Gastrocnemius medialis (tissue), 4 donors: ENCODE results near the gene ITGB2. TPM values are rescaled to one million over a fixed set of nuclear protein-coding genes. Genes with fewer than 3 reads are reported as not detected.

ENCODE experiments used
- ATAC-seq, 2 donors: fragments of 150-250 bp; one replicate each; pipeline ENCODE4 v1.9.1; 2016
- DNase-seq, 2 donors: peaks; one replicate each; pipeline ENCODE4 v3.0.0-alpha.2; 2019
- H3K27ac ChIP-seq, 4 donors: fragments of 200-600 bp; sonication (generic); 1 replicate in 1 of 4; 2 replicates in 3 of 4; pipeline ENCODE4 v1.5.1; 2016 to 2018; ENCODE audit warnings: mild to moderate bottlenecking in 2 of 4, moderate library complexity in 1 of 4
- H3K27me3 ChIP-seq, 3 donors: fragments of 200-600 bp; sonication (generic) in 2 of 3; 1 replicate in 1 of 3; 2 replicates in 2 of 3; pipeline versions ENCODE4 v1.5.1 to v1.6.0; 2016 to 2019; ENCODE audit warnings: mild to moderate bottlenecking in 1 of 3, moderate library complexity in 1 of 3
- H3K36me3 ChIP-seq, 2 donors: fragments of 200-600 bp; sonication (generic) in 1 of 2; one replicate each; pipeline ENCODE4 v1.5.1; 2017 to 2018
- H3K4me1 ChIP-seq, 2 donors: fragments of 200-600 bp; sonication (generic) in 1 of 2; one replicate each; pipeline ENCODE4 v1.5.1; 2016 to 2017; ENCODE audit warnings: mild to moderate bottlenecking in 2 of 2
- H3K4me3 ChIP-seq, 4 donors: fragments of 200-600 bp; sonication (generic) in 3 of 4; 1 replicate in 1 of 4; 2 replicates in 3 of 4; pipeline ENCODE4 v1.5.1; 2016 to 2019; ENCODE audit warnings: mild to moderate bottlenecking in 2 of 4
- H3K9me3 ChIP-seq, 3 donors: fragments of 200-600 bp; sonication (generic) in 2 of 3; 1 replicate in 1 of 3; 2 replicates in 2 of 3; pipeline ENCODE4 v1.5.1; 2016 to 2019
- CTCF ChIP-seq, 5 experiments: fragments of 450-650 bp in 3 of 5; fragments of 200-600 bp in 2 of 5; sonication (generic) in 2 of 5; IDR thresholded peaks in 4 of 5; conservative IDR thresholded peaks in 1 of 5; 1 replicate in 4 of 5; 2 replicates in 1 of 5; pipeline ENCODE4 v1.5.1; 2016 to 2019; ENCODE audit warnings: antibody characterized with exemption in 5 of 5, mild to moderate bottlenecking in 3 of 5, moderate library complexity in 3 of 5
- POLR2A ChIP-seq, 2 donors: fragments of 450-650 bp; IDR thresholded peaks; one replicate each; pipeline ENCODE4 v1.6.1; 2017; ENCODE audit warnings: antibody characterized with exemption in 2 of 2, mild to moderate bottlenecking in 2 of 2, moderate library complexity in 2 of 2
- in situ Hi-C, 4 donors: fragments of 200-750 bp; cut with MboI; loops; one replicate each; pipeline versions ENCODE4 v1.15.0 to v1.8.0; 2017; ENCODE audit warnings: low sequenced_read_pairs in 4 of 4
- intact Hi-C: fragments of 100-400 bp; cut with DNase I; formaldehyde crosslinking; loops from one replicate; pipeline ENCODE4 v1.15.1; 2023; ENCODE audit warnings: low total_unique reads
- total RNA-seq, 4 donors: library from RNA; depleted of rRNA; stranded (reverse); fragments of >200 nt; gene quantifications; one replicate each; pipeline versions ENCODE4 v1.1.0 to v1.2.3, GENCODE V29; 2016

The ITGB2 gene
- total RNA-seq, 4 donors from 2014 or later, result 10.9 to 41.7 (median 27.4) TPM

GRCh38 chr21:44890338-44890931, 30.3 kb downstream of the ITGB2 start:
- DNase-seq, result no peak

GRCh38 chr21:44889625-44890337, 30.9 kb downstream of the ITGB2 start:
- no peaks in the 10 kb centered on the region for H3K36me3 ChIP-seq
- H3K4me3 ChIP-seq, result no peak overlapping the region
- H3K27ac ChIP-seq, result no peak overlapping the region
- intact Hi-C loops (no loop called here), in situ Hi-C loops (loop anchor here in 1 of 4 donors (10.0 kb wide), 1 partner anchor 95 kb away; no protein-coding TSS in a partner anchor)
- TF ChIP-seq POLR2A (IDR thresholded peaks at IDR 0.05), result no peak
- TF ChIP-seq CTCF (IDR thresholded peaks at IDR 0.05 in 4 of 5, conservative IDR thresholded peaks at IDR 0.05 in 1 of 5), result no peak
- no peak for ATAC-seq
- H3K4me1 ChIP-seq, result no peaks in the 10 kb centered on the region
- no peaks in the 10 kb centered on the region for H3K9me3 ChIP-seq
- peaks cover 0 to 8% (median 2%) of the 10 kb centered on the region in 3 donors for H3K27me3 ChIP-seq
- DNase-seq, result no peak

More at GRCh38 chr21:44890338-44890931, 30.3 kb downstream of the ITGB2 start:
- intact Hi-C loops (no loop called here), in situ Hi-C loops (no loop called here)
- ATAC-seq, result no peak
- Histone ChIP-seq H3K27me3 (peaks cover 0 to 8% (median 2%) of the 10 kb centered on the region in 3 donors), H3K27ac (no peak overlapping the region), H3K9me3 (no peaks in the 10 kb centered on the region), H3K4me3 (no peak overlapping the region), H3K36me3 (no peaks in the 10 kb centered on the region), H3K4me1 (no peaks in the 10 kb centered on the region)
- no peak for TF ChIP-seq POLR2A (IDR thresholded peaks at IDR 0.05)
- TF ChIP-seq CTCF (IDR thresholded peaks at IDR 0.05 in 4 of 5, conservative IDR thresholded peaks at IDR 0.05 in 1 of 5), result no peak

- intact Hi-C loops (no loop called here), in situ Hi-C loops (loop anchor here in 1 of 4 donors (10.0 kb wide), 1 partner anchor 94 kb away; no protein-coding TSS in a partner anchor)
- DNase-seq (no peak), ATAC-seq (no peak)
- Histone ChIP-seq H3K4me1 (no peaks in the 10 kb centered on the region), H3K27me3 (peaks cover 0 to 8% (median 2%) of the 10 kb centered on the region in 3 donors), H3K4me3 (no peak overlapping the region), H3K9me3 (no peaks in the 10 kb centered on the region), H3K36me3 (no peaks in the 10 kb centered on the region), H3K27ac (no peak overlapping the region)
- TF ChIP-seq CTCF (IDR thresholded peaks at IDR 0.05 in 4 of 5, conservative IDR thresholded peaks at IDR 0.05 in 1 of 5) (no peak), POLR2A (IDR thresholded peaks at IDR 0.05) (no peak)
Measured at GRCh38 chr21:44888581-44889550, 31.8 kb downstream of the ITGB2 start.

- Histone ChIP-seq H3K4me1 (no peaks in the 10 kb centered on the region), H3K27ac (no peak overlapping the region), H3K4me3 (no peak overlapping the region), H3K27me3 (peaks cover 0 to 8% (median 2%) of the 10 kb centered on the region in 3 donors), H3K36me3 (no peaks in the 10 kb centered on the region), H3K9me3 (no peaks in the 10 kb centered on the region)
- TF ChIP-seq POLR2A (IDR thresholded peaks at IDR 0.05) (no peak), CTCF (IDR thresholded peaks at IDR 0.05 in 4 of 5, conservative IDR thresholded peaks at IDR 0.05 in 1 of 5) (no peak)
- in situ Hi-C loops (loop anchor here in 1 of 4 donors (10.0 kb wide), 1 partner anchor 93 kb away; no protein-coding TSS in a partner anchor), intact Hi-C loops (no loop called here)
- DNase-seq (no peak), ATAC-seq (no peak)
Measured at GRCh38 chr21:44887807-44888580, 32.7 kb downstream of the ITGB2 start.
